Liver (tissue), 9 donors: ENCODE data around the gene AGPAT1. TPM values are rescaled to one million over a fixed set of nuclear protein-coding genes. Genes with fewer than 3 reads are reported as not detected.

ENCODE experiments used
- DNase-seq: peaks from one replicate; pipeline ENCODE4 v3.0.0-alpha.2; 2017; ENCODE audit warnings: low spot score
- H3K27ac ChIP-seq, 2 donors: one replicate each; pipeline ENCODE4 v1.7.0; 2013; ENCODE audit warnings: inconsistent platforms in 2 of 2, low read length in 2 of 2, control low read depth in 1 of 2, low read depth in 1 of 2, mild to moderate bottlenecking in 1 of 2
- H3K27me3 ChIP-seq, 4 donors: one replicate each; pipeline versions ENCODE4 v1.6.1 to v1.7.0; 2013; ENCODE audit warnings: low read length in 3 of 4, inconsistent platforms in 1 of 4, mild to moderate bottlenecking in 1 of 4, moderate library complexity in 1 of 4; ENCODE audit not compliant: control insufficient read depth in 4 of 4, insufficient read depth in 4 of 4
- H3K36me3 ChIP-seq, 4 donors: one replicate each; pipeline versions ENCODE4 v1.6.1 to v1.7.0; 2013; ENCODE audit warnings: low read length in 3 of 4, mild to moderate bottlenecking in 3 of 4, low read depth in 1 of 4, moderate library complexity in 1 of 4; ENCODE audit not compliant: control insufficient read depth in 4 of 4, insufficient read depth in 3 of 4
- H3K4me1 ChIP-seq, 4 donors: one replicate each; pipeline versions ENCODE4 v1.6.1 to v1.7.0; 2013; ENCODE audit warnings: low read length in 3 of 4, mild to moderate bottlenecking in 3 of 4, moderate library complexity in 1 of 4; ENCODE audit not compliant: control insufficient read depth in 4 of 4, insufficient read depth in 4 of 4
- H3K4me3 ChIP-seq, 3 donors: one replicate each; pipeline versions ENCODE4 v1.6.1 to v1.7.0; 2013; ENCODE audit warnings: low read length in 3 of 3, control low read depth in 1 of 3, low read depth in 1 of 3, mild to moderate bottlenecking in 1 of 3
- H3K9ac ChIP-seq, 2 donors: one replicate each; pipeline ENCODE4 v1.7.0; 2013; ENCODE audit warnings: low read length in 2 of 2, mild to moderate bottlenecking in 2 of 2, moderate library complexity in 2 of 2, control low read depth in 1 of 2, low read depth in 1 of 2
- H3K9me3 ChIP-seq, 4 donors: one replicate each; pipeline versions ENCODE4 v1.6.1 to v1.7.0; 2013; ENCODE audit warnings: low read length in 3 of 4; ENCODE audit not compliant: control insufficient read depth in 4 of 4
- ATF3 ChIP-seq: IDR thresholded peaks from 2 replicates; pipeline ENCODE4 v1.6.1; 2016; ENCODE audit warnings: antibody characterized with exemption
- CTCF ChIP-seq: fragments of 150-350 bp; IDR thresholded peaks from 2 replicates; pipeline ENCODE4 v1.5.1; 2017; ENCODE audit warnings: improper control_type of control experiment, low read depth, low read length; ENCODE audit not compliant: missing input control
- EGR1 ChIP-seq, 2 donors: IDR thresholded peaks; 2 replicates each; pipeline ENCODE4 v1.6.1; 2016 to 2018; ENCODE audit warnings: antibody characterized with exemption in 2 of 2, low read depth in 2 of 2
- FOXA2 ChIP-seq: IDR thresholded peaks from 2 replicates; pipeline ENCODE4 v1.6.1; 2016; ENCODE audit warnings: antibody characterized with exemption
- GABPA ChIP-seq, 2 donors: IDR thresholded peaks in 1 of 2; conservative IDR thresholded peaks in 1 of 2; 2 replicates each; pipeline ENCODE4 v1.6.1; 2016; ENCODE audit warnings: antibody characterized with exemption in 2 of 2, mild to moderate bottlenecking in 1 of 2, moderate library complexity in 1 of 2
- HNF4A ChIP-seq, 2 donors: conservative IDR thresholded peaks; 2 replicates each; pipeline ENCODE4 v1.6.1; 2016; ENCODE audit warnings: antibody characterized with exemption in 2 of 2, mild to moderate bottlenecking in 2 of 2
- JUND ChIP-seq, 2 donors: IDR thresholded peaks; 2 replicates each; pipeline ENCODE4 v1.6.1; 2016; ENCODE audit warnings: antibody characterized with exemption in 2 of 2
- MAX ChIP-seq: IDR thresholded peaks from 2 replicates; pipeline ENCODE4 v1.6.1; 2016; ENCODE audit warnings: antibody characterized with exemption
- NR2F2 ChIP-seq: IDR thresholded peaks from 2 replicates; pipeline ENCODE4 v1.6.1; 2016; ENCODE audit warnings: antibody characterized with exemption
- RAD21 ChIP-seq, 2 donors: IDR thresholded peaks; 2 replicates each; pipeline ENCODE4 v1.6.1; 2016; ENCODE audit warnings: antibody characterized with exemption in 2 of 2, mild to moderate bottlenecking in 2 of 2
- REST ChIP-seq: IDR thresholded peaks from 2 replicates; pipeline ENCODE4 v1.6.1; 2016; ENCODE audit warnings: antibody characterized with exemption, mild to moderate bottlenecking
- RXRA ChIP-seq, 2 donors: IDR thresholded peaks; 2 replicates each; pipeline ENCODE4 v1.6.1; 2017 to 2018; ENCODE audit warnings: antibody characterized with exemption in 2 of 2, mild to moderate bottlenecking in 1 of 2
- SP1 ChIP-seq: IDR thresholded peaks from 2 replicates; pipeline ENCODE4 v1.6.1; 2018; ENCODE audit warnings: antibody characterized with exemption, mild to moderate bottlenecking
- TAF1 ChIP-seq: conservative IDR thresholded peaks from 2 replicates; pipeline ENCODE4 v1.6.1; 2016; ENCODE audit warnings: antibody characterized with exemption, mild to moderate bottlenecking
- YY1 ChIP-seq: IDR thresholded peaks from 2 replicates; pipeline ENCODE4 v1.6.1; 2016; ENCODE audit warnings: antibody characterized with exemption, mild to moderate bottlenecking
- ZBTB33 ChIP-seq: IDR thresholded peaks from 2 replicates; pipeline ENCODE4 v1.6.1; 2016; ENCODE audit warnings: antibody characterized with exemption
- WGBS: extraction: QIAGEN DNeasy Blood & Tissue Kit; methylation state at CpG from one replicate; pipeline ENCODE4 v1.1.7; 2013; 5-methylcytosine and 5-hydroxymethylcytosine counted together
- polyA plus RNA-seq, 2 donors: library from polyadenylated mRNA; stranded (reverse) in 1 of 2; unstranded in 1 of 2; fragments of 200-250 nt in 1 of 2; fragments of >200 nt in 1 of 2; fragmentation: Nextera tagmentation in 1 of 2; extraction: Ambion mirVana in 1 of 2; gene quantifications; one replicate each; pipeline versions ENCODE4 v1.2.1 to v1.2.3, GENCODE V29; 2013 to 2015
- total RNA-seq, 2 donors: library from RNA; depleted of rRNA; stranded (reverse); fragments of >200 nt; gene quantifications; one replicate each; pipeline ENCODE4 v1.2.3, GENCODE V29; 2014
- donor health status: healthy.
- donor health status: healthy.
- donor health status: healthy.
- donor health status: healthy.
- donor health status: healthy.

AGPAT1 gene
- total and polyA plus RNA-seq, 4 donors = 10.4 to 45.1 (median 17.5) TPM

- H3K27ac ChIP-seq = no peak overlapping the region
- H3K36me3 ChIP-seq = peaks cover 5 to 32% (median 11%) of the 10 kb centered on the region in 4 donors
- no peaks in the 10 kb centered on the region for H3K27me3 ChIP-seq
- no peak for DNase-seq
- WGBS = 94% methylated on average over 11 of the region's 11 CpGs
- TF ChIP-seq GABPA (IDR thresholded peaks at IDR 0.05 in 1 of 2, conservative IDR thresholded peaks at IDR 0.05 in 1 of 2) = no peak
- TF ChIP-seq RXRA (IDR thresholded peaks at IDR 0.05) = no peak
- no peak for TF ChIP-seq EGR1 (IDR thresholded peaks at IDR 0.05; ENCODE audit: low read depth in 2 of 2)
- TF ChIP-seq CTCF = no peak
- no peak for TF ChIP-seq MAX
- no peak for TF ChIP-seq YY1
- TF ChIP-seq SP1 = no peak
- no peak for TF ChIP-seq REST
- no peak for TF ChIP-seq RAD21 (IDR thresholded peaks at IDR 0.05)
- no peak for TF ChIP-seq ZBTB33
- no peak for TF ChIP-seq FOXA2
- TF ChIP-seq JUND (IDR thresholded peaks at IDR 0.05) = no peak
- TF ChIP-seq TAF1 = no peak
- no peak for TF ChIP-seq HNF4A (conservative IDR thresholded peaks at IDR 0.05)
- no peak for TF ChIP-seq NR2F2
- no peak for TF ChIP-seq ATF3
- H3K9ac ChIP-seq = no peak overlapping the region
- no peaks in the 10 kb centered on the region for H3K9me3 ChIP-seq
- peaks cover 0 to 16% (median 10%) of the 10 kb centered on the region in 4 donors for H3K4me1 ChIP-seq
- no peak overlapping the region for H3K4me3 ChIP-seq
Measured at GRCh38 chr6:32170294-32170693, 5.6 kb downstream of the AGPAT1 start.
